H9 (cell line): ENCODE data around the gene NUP214. TPM values are rescaled to one million over a fixed set of nuclear protein-coding genes. Genes with fewer than 3 reads are reported as not detected.

ENCODE experiments used
- DNase-seq: peaks from one replicate; pipeline ENCODE4 v3.0.0-alpha.2; 2017
- H2AFZ ChIP-seq: one replicate; pipeline ENCODE4 v1.6.1; 2013; ENCODE audit warnings: mild to moderate bottlenecking, low read length, control low read depth, moderate library complexity
- H2AK5ac ChIP-seq: 2 replicates; pipeline ENCODE4 v1.6.1; 2013; ENCODE audit warnings: low read length, control low read depth, mixed read lengths; ENCODE audit not compliant: insufficient read length
- H2BK120ac ChIP-seq: one replicate; pipeline ENCODE4 v1.6.1; 2013; ENCODE audit warnings: low read depth, mild to moderate bottlenecking, low read length, control low read depth, inconsistent platforms; ENCODE audit not compliant: poor library complexity, severe bottlenecking
- H2BK12ac ChIP-seq: 2 replicates; pipeline ENCODE4 v1.6.1; 2013; ENCODE audit warnings: low read length, control low read depth, mixed read lengths, low read depth; ENCODE audit not compliant: insufficient read length
- H2BK15ac ChIP-seq: 2 replicates; pipeline ENCODE4 v1.6.1; 2013; ENCODE audit warnings: low read depth, low read length, control low read depth
- H2BK20ac ChIP-seq: one replicate; pipeline ENCODE4 v1.6.1; 2013; ENCODE audit warnings: low read depth, mild to moderate bottlenecking, low read length, control low read depth, inconsistent platforms; ENCODE audit not compliant: poor library complexity, severe bottlenecking
- H2BK5ac ChIP-seq: 2 replicates; pipeline ENCODE4 v1.6.1; 2013; ENCODE audit warnings: low read length, control low read depth, mixed read lengths; ENCODE audit not compliant: insufficient read length
- H3K14ac ChIP-seq: 2 replicates; pipeline ENCODE4 v1.6.1; 2013; ENCODE audit warnings: low read length, control low read depth; ENCODE audit not compliant: insufficient read depth
- H3K18ac ChIP-seq: 2 replicates; pipeline ENCODE4 v1.6.1; 2013; ENCODE audit warnings: low read depth, mild to moderate bottlenecking, mixed read lengths, low read length, control low read depth; ENCODE audit not compliant: insufficient read length
- H3K23ac ChIP-seq: 2 replicates; pipeline ENCODE4 v1.6.1; 2013; ENCODE audit warnings: low read length, control low read depth, mixed read lengths, low read depth; ENCODE audit not compliant: insufficient read length
- H3K23me2 ChIP-seq: 2 replicates; pipeline ENCODE4 v1.6.1; 2013; ENCODE audit warnings: low read depth, mild to moderate bottlenecking, mixed read lengths, low read length, control low read depth; ENCODE audit not compliant: insufficient read length, poor library complexity, severe bottlenecking
- H3K27ac ChIP-seq: 2 replicates; pipeline ENCODE4 v1.5.1; 2013; ENCODE audit warnings: low read length, control low read depth, mixed read lengths, low read depth; ENCODE audit not compliant: insufficient read length
- H3K27me3 ChIP-seq: 2 replicates; pipeline ENCODE4 v1.6.1; 2013; ENCODE audit warnings: low read length, control low read depth, inconsistent platforms; ENCODE audit not compliant: insufficient read depth
- H3K4ac ChIP-seq: 2 replicates; pipeline ENCODE4 v1.6.1; 2013; ENCODE audit warnings: low read depth, mild to moderate bottlenecking, control low read depth, inconsistent platforms, low read length, moderate library complexity
- H3K4me1 ChIP-seq: 2 replicates; pipeline ENCODE4 v1.6.1; 2013; ENCODE audit warnings: low read length, control low read depth, inconsistent platforms; ENCODE audit not compliant: insufficient read depth
- H3K4me2 ChIP-seq: 2 replicates; pipeline ENCODE4 v1.6.1; 2013; ENCODE audit warnings: low read length, control low read depth, mixed read lengths; ENCODE audit not compliant: insufficient read length, insufficient read depth
- H3K56ac ChIP-seq: 2 replicates; pipeline ENCODE4 v1.6.1; 2013; ENCODE audit warnings: low read depth, mild to moderate bottlenecking, mixed read lengths, low read length, control low read depth; ENCODE audit not compliant: insufficient read length
- H3K79me1 ChIP-seq: 2 replicates; pipeline ENCODE4 v1.6.1; 2013; ENCODE audit warnings: low read depth, mild to moderate bottlenecking, moderate library complexity, low read length, control low read depth, inconsistent platforms; ENCODE audit not compliant: insufficient read depth, poor library complexity, severe bottlenecking
- H3K79me2 ChIP-seq: 2 replicates; pipeline ENCODE4 v1.6.1; 2013; ENCODE audit warnings: low read length, control low read depth, inconsistent platforms; ENCODE audit not compliant: insufficient read depth
- H3K9ac ChIP-seq: 2 replicates; pipeline ENCODE4 v1.6.1; 2013; ENCODE audit warnings: low read length, control low read depth, mixed read lengths; ENCODE audit not compliant: insufficient read length; ENCODE audit errors: extremely low read depth
- H3K9me3 ChIP-seq: one replicate; pipeline ENCODE4 v1.6.1; 2013; ENCODE audit warnings: low read depth, low read length, inconsistent platforms; ENCODE audit not compliant: control insufficient read depth
- H3T11ph ChIP-seq: one replicate; pipeline ENCODE4 v1.6.1; 2013; ENCODE audit warnings: mild to moderate bottlenecking, low read length, control low read depth, inconsistent platforms
- H4K20me1 ChIP-seq: one replicate; pipeline ENCODE4 v1.6.1; 2013; ENCODE audit not compliant: control insufficient read depth, insufficient read length, insufficient read depth
- H4K5ac ChIP-seq: 2 replicates; pipeline ENCODE4 v1.6.1; 2013; ENCODE audit warnings: low read depth, mild to moderate bottlenecking, mixed read lengths, low read length, control low read depth; ENCODE audit not compliant: insufficient read length
- H4K8ac ChIP-seq: replicated peaks from 2 replicates; pipeline ENCODE4 v1.6.1; 2013; ENCODE audit warnings: low read length, control low read depth, mixed read lengths, low read depth; ENCODE audit not compliant: insufficient read length
- H4K91ac ChIP-seq: 2 replicates; pipeline ENCODE4 v1.6.1; 2013; ENCODE audit warnings: low read depth, mild to moderate bottlenecking, moderate library complexity, mixed read lengths, low read length, control low read depth; ENCODE audit not compliant: insufficient read length
- H3K27ac Mint-ChIP-seq, 3 experiments: 2 replicates in 2 of 3; 3 replicates in 1 of 3; pipeline ENCODE4 v1.8.0; 2020 to 2021; ENCODE audit warnings: mixed read lengths in 3 of 3, mild to moderate bottlenecking in 1 of 3, moderate library complexity in 1 of 3
- H3K27me3 Mint-ChIP-seq: 2 replicates; pipeline ENCODE4 v1.8.0; 2021; ENCODE audit warnings: low read depth, mild to moderate bottlenecking, moderate library complexity, mixed read lengths
- H3K36me3 Mint-ChIP-seq, 3 experiments: 2 replicates in 2 of 3; 3 replicates in 1 of 3; pipeline ENCODE4 v1.8.0; 2020 to 2021; ENCODE audit warnings: low read depth in 3 of 3, mixed read lengths in 3 of 3; ENCODE audit not compliant: insufficient read depth in 1 of 3
- H3K4me1 Mint-ChIP-seq, 2 experiments: 2 replicates each; pipeline ENCODE4 v1.8.0; 2020; ENCODE audit warnings: mixed read lengths in 2 of 2
- H3K4me3 Mint-ChIP-seq, 2 experiments: 2 replicates in 1 of 2; 3 replicates in 1 of 2; pipeline ENCODE4 v1.8.0; 2020 to 2021; ENCODE audit warnings: mild to moderate bottlenecking in 2 of 2, mixed read lengths in 2 of 2, moderate library complexity in 1 of 2
- H3K9me3 Mint-ChIP-seq, 2 experiments: 2 replicates in 1 of 2; 3 replicates in 1 of 2; pipeline ENCODE4 v1.8.0; 2020; ENCODE audit warnings: mild to moderate bottlenecking in 2 of 2, mixed read lengths in 2 of 2, moderate library complexity in 1 of 2
- CTCF ChIP-seq: fragments of 200-600 bp; sonication (generic); conservative IDR thresholded peaks from 3 replicates; pipeline ENCODE4 v1.8.0; 2021; ENCODE audit warnings: antibody characterized with exemption, mild to moderate bottlenecking
- WGBS: extraction: QIAGEN DNeasy Blood & Tissue Kit; methylation state at CpG from one replicate; pipeline ENCODE4 v1.1.7; 2013; ENCODE audit warnings: missing lambda C conversion rate, low lambda C conversion rate, mixed read lengths; ENCODE audit not compliant: insufficient read length; ENCODE audit errors: extremely low coverage; 5-methylcytosine and 5-hydroxymethylcytosine counted together
- total RNA-seq: library from RNA; stranded (reverse); gene quantifications from 2 replicates; pipeline ENCODE4 v1.2.1, GENCODE V29; 2021

The NUP214 gene
- total RNA-seq, 1 experiment from 2014 or later = 53.8 TPM

GRCh38 chr9:131275332-131276093, 150.1 kb downstream of the NUP214 start:
- Histone ChIP-seq H4K91ac (no peak overlapping the region), H2BK20ac (no peak overlapping the region), H3K18ac (no peak overlapping the region), H2BK120ac (no peak overlapping the region), H2AFZ (no peak overlapping the region), H4K5ac (no peak overlapping the region), H3T11ph (no peak overlapping the region), H3K79me1 (no peaks in the 10 kb centered on the region), H3K27ac (no peak overlapping the region), H3K23me2 (peaks cover 6% of the 10 kb centered on the region), H3K9ac (no peak overlapping the region), H3K23ac (no peak overlapping the region), H2AK5ac (no peak overlapping the region), H3K9me3 (no peaks in the 10 kb centered on the region), H3K79me2 (no peaks in the 10 kb centered on the region), H3K4me2 (no peak overlapping the region), H2BK12ac (no peak overlapping the region), H4K20me1 (no peaks in the 10 kb centered on the region), H3K14ac (no peak overlapping the region), H2BK5ac (no peak overlapping the region), H3K56ac (no peak overlapping the region), H3K4me1 (peaks cover 3% of the 10 kb centered on the region; the same call in 1 of the 2 replicates), H2BK15ac (no peak overlapping the region), H3K4ac (no peak overlapping the region), H3K27me3 (peaks cover 6% of the 10 kb centered on the region; the same call in 1 of the 2 replicates), H4K8ac (no peak overlapping the region)
- Mint-ChIP-seq H3K4me1 (peaks cover 22 to 39% of the 10 kb centered on the region in 2 experiments), H3K9me3 (no peaks in the 10 kb centered on the region), H3K4me3 (peak overlapping the region; percentile 46 to 79), H3K27me3 (peaks cover 31% of the 10 kb centered on the region), H3K36me3 (no peaks in the 10 kb centered on the region), H3K27ac (no peak overlapping the region; a peak in 2 of 7 replicates)
- peak; percentile 77 for DNase-seq
- no CpG with 5 or more reads among the region's 29 CpGs for WGBS
- peak; percentile 54 for TF ChIP-seq CTCF
